NCI-H510A (cell line): Measurements from ENCODE around the gene CD82.

Experiments
- DNase-seq: peaks from one replicate; lab custom pipeline; 2025; lab: John Stamatoyannopoulos, UW

The CD82 gene

DNA sequence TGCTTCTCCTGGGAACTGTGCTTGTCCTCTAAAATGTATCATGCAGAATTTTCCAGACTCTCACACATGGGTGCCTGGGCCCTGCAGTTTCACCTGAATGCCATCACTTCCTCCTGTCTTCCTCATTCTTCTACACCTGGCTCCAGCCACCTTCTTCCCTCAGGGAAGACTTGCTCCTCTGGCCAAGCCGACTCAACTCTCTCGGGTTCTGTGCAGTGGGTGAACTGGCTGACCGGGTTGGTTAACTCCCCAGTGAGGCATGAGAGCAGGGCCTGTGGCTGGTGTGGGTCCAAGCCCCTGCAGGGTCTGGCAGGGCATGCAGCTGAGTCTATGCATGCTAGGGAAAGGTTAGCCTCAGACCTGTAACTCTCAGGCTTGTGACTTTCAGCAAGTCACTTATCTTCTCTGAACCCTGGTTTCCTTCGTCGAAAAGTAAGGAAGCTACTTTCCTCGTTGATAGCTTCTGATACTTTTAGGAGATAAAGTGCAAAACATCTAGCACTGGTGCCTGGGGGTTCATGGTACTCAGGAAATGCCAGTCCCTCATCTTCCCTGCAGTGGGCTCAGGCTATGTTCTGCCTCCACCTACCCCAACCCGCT is 11.9 kb downstream of the CD82 start:
- DNase-seq = no peak

DNA sequence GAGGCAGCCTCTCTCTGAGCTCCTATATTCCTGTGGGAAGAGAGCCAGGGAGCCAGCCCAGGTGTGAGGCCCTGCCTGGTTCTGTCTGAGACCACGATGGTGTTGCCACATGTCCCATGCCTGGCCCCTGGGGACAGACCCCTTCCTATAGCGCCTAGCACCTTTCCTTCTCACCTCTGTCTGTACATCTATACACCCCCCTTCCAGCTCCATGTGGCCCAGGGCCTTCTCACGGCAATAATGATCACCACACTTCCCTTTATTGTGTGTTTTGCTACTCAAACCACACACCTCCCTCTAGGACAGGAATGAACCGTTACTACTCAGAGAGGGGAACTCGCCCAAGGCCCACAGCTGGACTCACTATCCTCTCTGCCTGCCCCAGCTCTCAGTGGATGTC is 12.8 kb downstream of the CD82 start:
- no peak for DNase-seq

DNA sequence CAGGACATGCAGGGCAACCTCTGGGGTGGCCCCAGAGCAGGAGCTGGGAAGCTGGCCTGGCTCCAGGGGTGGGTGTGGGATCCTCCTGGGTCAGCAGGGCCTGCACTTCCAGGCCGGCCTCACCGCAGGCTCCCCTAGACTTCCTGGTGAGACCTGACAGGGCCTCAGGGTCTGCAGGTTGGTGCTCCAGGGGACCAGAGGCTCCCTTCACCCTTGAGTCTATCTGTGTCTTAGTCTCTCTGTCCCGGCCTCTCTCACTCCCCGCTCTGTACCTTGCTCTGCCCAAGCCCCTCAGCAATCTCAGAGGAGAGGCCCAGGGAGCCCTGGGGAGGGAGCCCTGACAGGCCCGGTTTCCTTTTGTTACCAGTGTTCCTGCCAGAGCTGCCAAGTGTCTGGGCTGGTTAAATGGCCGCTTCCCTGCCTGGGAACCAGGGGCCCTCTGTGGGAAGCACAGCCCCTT is 13.9 kb downstream of the CD82 start:
- no peak for DNase-seq

DNA sequence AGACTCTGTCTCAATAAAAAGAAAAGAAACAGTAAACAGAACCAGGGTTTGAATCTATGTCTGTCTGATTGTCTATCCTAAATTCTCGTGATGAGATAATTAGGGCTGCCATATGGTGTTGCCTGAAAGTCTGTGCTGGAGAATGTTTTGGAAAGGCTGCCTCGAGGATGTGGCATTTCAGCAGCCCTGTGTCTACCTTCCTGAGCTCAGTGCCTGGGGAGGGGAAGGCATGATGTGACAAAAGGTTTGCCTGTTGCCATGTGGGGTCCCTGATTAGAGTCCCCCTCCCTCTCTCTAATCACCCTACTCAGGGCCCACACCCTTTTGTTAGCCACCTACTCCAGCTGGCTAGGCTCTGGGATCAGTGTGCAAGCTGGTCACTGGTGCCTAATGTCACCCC is 15.2 kb downstream of the CD82 start:
- DNase-seq = no peak

DNA sequence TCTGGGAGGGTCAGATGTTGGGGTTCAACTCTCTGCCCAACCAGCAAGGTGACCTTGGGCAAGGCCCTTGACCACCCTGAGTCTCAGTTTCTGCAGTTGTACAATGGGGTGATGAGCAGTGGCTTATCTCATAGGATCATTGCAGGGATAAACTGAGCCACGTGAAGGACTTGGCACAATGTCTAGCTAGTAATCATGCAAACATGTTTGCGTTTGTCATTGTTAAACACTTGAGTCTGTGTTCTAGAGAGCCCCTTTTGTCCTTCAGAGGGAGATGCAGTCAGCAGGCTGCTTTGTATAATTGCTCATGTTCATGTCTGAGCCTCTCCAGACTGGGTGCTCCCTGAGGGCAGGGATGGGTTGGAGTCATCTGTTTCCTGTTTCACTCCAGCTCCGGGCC is 15.8 kb downstream of the CD82 start:
- DNase-seq = no peak

DNA sequence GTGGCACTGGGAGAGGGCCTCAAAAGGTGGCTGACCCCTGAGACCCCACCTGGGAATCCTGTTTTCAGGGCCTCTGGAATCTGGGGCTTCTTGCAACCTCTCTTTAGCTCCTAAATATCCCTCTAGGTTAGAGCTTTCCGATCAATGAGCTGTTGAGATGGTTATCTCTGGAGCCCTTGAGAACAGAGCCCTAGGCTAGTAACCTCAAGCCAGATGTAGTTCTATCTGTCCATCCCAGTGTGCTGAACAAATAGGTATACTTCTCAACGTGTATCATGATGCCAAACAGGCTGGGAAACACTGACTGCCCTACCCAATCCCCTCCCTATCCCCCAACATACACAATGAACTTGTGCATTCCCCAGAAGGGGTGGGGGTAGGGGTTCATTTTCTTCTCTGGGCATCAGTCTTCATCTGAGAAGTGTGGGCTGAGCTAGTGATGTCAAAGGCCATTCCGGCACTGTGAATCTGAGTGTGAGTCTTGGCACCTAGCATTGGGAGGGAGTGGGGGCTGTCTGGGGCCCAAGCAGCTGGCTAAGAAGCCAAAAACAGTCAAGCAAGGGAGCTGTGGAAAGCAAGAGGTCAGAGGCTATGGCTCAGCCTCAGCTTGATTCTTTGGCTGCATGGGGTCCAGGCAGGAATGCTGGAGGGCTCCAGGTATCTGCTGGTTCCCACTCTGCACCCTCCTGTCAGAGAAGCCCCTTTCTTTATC is 17.3 kb downstream of the CD82 start:
- no peak for DNase-seq

DNA sequence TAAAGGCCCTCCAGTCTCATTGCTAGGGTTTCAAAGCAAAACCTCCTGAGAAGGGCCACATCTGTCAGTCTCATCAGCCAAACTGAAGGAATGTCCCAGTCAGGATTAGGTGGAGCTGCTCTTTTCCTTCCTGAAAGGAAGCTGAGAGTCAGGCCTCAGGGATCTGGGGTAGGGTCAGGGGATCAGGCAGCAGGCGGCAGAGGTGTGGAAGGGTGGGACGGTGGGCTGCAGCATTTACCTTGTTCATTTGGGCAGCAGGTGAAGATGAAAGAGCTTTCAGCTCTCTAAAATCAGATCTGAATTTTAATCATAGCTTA is 17.8 kb downstream of the CD82 start:
- DNase-seq = no peak

DNA sequence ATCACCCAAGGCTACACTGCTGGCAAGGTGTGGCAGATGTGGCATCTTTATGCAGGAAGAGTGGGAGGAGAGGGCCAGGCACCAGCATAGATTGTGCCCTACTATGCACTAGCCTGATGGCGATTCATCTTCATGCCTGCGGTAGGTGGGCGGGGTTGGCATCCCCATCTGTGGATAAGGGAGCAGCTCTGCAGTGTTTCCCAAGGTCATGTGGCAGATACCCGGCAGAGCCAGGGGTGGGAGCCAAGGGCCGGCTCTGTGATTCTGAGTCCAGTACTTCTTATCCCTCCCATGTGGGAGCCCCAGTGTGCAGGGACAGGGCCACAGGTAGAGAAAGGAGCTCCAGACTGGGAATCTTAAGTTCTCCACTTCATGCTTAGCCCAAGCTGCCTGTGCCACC is 20.0 kb downstream of the CD82 start:
- no peak for DNase-seq

DNA sequence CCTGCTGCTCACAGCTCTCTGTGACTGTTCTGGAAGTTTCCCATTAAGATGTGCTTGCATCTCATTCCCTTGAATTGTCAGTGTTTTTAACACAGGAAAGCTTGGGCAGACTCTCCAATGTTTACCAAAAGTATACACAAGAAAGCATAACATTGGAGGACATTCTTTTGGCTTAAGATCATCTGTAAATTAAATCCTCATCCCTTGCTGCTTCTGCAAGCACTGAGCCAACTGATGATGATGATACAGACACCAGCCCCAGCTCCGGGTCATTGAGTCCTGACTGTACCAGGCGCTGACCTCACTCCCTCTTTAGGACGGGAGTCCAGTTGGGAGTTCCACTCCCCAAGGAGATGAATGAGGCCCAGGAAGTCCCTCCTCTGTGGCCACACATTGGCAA is 23.8 kb downstream of the CD82 start:
- DNase-seq = no peak

DNA sequence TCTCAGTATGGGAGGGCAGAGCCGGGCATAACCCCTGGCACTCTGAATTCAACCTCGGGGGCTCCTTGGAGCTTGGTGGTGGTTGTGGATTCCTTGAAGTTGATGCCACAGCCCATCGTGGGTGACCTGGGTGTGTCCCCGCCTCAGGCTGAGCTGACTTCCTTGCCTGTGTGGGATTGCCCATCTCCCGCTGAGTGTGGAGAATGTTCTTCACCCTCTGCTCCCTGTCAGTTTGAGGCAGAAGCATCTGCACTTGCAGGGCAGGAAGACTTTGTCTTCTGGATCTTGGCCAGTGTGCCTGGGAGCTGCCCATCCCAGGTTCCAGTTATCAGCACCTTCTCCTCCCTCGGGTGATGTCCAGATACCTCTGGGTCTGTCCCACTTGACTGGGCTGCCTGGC is 25.3 kb downstream of the CD82 start:
- no peak for DNase-seq

DNA sequence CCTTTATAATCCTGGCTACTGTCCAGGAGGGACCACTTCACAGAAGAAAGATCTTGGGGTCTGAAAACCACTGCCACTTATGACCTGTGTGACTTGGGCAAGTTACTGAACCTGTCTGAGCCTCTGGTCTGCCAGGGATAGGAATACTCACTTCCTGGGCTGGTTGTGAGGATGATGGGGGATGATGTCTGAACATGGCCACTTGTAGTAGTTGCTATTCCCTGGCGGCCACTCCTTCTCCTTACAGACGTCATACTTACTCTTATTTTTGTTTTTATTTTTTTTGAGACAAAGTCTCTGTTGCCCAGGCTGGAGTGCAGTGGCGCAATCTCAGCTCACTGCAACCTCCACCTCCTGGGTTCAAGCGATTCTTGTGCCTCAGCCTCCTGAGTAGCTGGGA is 26.1 kb downstream of the CD82 start:
- no peak for DNase-seq

DNA sequence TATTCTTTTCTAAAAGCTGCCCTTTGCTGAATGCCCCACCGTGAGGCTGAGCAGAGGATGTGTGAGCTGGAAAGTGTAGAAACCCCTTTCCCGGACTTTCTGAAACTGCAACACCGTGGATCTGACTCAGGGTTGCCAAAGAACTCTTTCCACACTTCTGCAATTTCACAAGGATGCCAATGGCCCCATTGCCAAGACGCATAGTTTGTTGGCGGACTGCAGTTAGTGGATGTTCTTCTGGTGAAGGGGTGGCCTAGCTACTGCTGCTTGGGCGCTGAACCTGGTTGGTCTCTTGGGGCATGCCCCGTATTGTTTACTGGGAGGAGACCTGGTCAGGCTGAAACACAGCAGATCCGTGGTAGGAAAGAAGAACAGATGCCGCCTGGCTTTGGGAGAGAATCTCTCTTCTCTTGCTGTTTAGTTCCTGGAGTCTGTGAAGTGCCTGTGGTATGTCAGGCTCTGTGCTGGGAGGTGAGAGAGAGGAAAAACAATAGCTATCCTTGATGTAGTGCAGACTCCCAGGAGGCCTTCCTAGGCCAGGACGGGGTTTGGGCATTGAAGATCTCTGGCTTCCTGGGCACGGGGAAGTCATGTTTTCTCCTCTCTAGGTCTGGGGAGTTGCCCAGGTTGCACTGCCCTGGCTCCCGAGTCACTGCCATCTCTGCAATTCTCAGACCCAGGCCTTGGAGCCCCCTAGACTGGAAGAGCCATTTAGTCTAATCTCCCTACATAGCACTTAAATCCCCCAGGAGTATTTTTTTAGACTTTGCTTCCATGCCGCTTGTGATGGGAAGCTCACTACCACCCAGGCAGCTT is 26.9 kb downstream of the CD82 start:
- no peak for DNase-seq

DNA sequence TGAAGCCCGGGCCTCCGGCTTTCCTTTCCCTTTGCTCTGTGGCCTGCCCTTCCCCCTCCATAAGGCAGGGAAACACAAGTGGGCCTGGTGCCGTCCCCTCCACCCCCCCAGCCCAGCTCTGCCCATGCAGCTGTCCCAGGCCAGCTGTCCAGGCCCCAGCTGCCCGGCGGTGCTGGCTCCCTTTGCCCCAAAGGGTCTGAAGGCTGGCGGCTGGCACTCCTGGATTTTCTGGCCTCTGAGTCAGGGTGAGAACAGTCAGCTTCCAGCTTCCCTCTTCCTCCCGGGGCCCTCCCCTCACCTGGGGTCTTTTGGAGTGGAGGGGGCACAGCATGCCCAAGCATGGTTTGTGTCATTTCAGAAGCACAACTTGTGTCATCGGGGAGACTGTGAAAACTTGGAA is 27.8 kb downstream of the CD82 start:
- DNase-seq = no peak

DNA sequence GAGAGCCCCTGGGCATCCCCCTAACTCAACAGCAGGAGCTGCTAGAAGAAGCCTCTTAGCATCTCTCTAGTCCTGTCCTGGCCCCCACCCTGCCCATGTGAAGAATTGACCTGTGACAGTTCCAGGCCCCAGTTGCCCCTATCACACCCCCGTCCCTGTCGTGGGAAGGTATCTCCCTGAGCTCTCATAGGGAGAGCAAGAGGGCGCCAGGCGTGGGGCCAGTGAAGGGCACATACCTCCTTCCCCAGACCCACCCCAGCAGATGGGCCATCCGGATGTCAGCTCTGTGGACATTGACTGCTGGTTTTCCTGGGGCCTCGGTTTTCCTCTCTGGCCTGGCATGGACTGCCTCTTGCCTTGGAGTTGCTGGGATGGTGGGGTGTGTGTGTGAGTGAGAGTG is 29.5 kb downstream of the CD82 start:
- no peak for DNase-seq

DNA sequence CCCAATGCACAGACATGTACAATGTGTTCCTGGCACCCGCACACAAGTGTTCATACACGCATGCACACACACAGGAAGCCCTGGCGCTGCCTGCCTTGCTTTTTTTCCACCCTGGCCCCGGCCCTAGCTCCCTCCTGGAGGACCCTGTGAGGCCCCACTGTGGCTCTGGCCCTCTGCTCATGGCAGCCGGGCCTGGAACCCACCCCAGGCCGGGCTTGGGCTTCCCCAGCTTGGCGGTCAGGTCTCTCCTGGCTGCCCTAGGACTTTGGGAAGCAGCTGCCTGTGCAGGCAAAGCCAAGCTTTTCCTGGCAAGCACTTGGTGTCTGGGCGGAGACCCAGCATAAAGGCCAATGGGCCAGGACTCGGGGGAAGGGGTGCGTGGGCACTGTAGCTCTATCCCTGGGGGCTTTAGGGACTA is 30.5 kb downstream of the CD82 start:
- no peak for DNase-seq

DNA sequence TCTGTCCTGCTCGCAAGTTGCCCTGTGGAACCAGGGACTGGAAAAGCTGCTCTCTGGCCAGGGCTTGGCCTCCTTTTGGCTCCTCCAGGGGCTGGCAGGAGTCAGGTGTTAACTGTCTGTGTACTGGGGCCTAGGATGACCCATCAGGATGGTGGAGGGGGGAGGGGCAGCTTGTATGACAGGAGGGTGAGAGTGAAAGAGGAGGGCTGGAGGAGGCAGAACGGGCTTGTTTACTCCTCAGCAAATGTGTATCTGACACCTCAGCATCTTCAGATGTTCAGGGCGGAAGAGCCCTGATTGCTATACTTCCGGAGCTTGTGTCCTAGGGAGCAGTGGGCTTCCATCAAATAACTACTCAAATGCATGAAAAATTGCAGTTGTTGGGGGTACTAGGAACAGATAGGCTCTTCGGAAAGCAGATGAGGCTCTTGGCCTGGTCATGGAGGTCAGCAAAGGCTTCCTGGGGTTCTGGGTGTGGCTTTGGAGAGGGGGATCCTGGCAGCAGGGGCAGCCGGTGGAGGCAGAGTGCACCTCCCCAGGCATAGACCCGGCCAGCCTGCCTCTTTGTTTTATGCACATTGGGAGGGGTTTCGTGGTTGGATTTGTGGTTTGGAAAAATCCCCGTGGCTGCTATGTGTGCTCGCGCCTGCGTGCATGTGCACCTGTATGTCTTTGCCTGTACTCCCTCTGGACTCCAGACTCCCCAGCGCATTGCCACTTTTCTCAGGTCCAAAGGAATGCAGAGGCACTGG is 31.2 kb downstream of the CD82 start:
- no peak for DNase-seq

DNA sequence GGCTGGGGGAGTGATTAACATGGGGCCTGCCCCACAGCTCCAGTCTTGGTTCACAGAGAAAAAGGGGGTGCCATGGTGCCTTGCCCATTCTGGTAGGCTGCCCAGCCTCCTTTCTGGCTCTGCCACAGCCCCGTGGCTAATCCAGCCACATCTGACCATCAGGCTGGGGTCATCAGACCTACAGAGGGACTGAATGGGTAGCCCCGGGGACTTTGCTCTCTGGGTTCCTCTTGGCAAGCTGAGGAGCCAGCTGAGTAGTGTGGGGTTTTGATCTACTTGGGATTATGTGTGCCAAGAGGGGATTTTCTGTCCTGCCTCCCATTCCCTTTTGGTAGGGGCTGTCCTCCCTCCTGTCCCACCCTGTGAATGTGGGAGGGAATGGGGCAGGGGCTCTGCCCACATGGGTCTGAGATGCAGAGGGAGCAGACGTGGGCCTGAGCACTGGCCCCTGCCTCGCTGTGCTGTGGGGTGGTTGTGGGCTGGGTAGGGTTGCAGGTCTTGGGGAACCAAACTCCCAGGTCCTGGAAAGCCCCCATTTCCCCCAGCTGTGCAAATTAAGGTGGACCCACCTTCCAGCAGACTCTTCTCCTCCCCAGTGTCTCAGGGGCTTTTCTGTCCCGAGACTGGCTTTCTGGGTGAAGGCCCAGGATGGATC is 32.0 kb downstream of the CD82 start:
- no peak for DNase-seq

DNA sequence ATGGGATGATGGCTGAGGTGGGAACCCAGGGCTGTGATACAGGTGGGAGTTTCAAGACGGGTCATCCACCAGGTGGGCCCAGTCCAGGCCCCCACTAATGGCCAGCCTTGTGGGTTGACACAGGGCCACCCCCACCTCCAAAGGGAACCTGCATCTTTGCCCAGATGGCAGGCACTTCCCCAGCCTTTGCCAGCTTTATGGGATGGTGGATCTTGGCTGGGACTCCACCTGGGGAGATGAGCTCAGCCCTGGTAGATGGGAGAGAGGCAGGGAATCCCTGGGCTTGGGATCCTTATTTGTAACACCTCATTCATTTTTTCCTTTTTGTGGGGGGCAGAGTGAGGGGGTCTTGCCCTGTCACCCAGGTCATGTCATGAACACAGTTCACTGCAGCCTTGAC is 33.4 kb downstream of the CD82 start:
- no peak for DNase-seq

DNA sequence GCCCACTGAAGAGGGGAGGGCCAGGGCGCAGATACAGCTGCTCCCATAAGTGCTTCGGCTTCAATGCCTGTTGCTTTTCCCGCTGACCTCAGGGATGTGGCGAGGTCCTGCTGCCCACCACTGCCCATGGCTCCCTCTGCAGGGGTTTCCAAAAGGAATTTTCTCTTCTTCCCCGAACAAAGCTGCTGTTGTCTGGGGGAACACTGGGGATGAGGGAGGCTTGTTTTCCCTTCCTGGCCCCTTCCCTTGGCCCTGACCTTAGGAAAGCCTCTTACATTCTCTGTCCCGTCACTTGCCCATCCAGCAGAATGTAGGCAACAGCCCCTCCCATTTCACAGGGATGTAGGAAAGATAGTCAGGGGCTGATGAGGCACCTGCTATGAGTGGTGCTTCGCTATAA is 34.8 kb downstream of the CD82 start:
- DNase-seq = no peak

DNA sequence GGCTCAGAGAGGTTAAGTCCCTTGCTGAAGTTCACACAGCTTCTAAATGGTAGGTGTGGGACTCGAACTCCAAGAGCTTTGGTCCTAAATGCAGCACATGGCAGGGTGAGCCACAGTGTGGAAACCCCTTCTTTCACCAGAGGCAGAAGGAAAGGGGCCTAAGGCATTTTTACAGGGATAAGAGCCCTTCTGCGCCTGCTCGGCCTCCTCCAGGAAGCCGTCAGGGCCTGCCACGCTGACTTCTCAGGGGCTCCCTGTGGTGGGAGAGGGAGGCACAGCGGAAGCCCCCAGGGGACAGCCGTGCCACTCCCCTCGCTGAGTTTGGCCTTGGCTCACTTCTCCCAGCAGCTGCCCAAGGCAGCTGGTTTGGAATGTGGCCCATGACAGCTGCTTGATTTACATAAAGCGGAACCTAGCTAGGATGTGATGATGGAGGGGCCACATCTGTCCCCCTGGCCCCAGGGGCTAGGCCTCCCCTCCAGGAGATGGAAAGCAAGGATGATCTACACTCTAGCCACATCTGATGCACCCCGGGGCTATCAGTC is 35.4 kb downstream of the CD82 start:
- no peak for DNase-seq

DNA sequence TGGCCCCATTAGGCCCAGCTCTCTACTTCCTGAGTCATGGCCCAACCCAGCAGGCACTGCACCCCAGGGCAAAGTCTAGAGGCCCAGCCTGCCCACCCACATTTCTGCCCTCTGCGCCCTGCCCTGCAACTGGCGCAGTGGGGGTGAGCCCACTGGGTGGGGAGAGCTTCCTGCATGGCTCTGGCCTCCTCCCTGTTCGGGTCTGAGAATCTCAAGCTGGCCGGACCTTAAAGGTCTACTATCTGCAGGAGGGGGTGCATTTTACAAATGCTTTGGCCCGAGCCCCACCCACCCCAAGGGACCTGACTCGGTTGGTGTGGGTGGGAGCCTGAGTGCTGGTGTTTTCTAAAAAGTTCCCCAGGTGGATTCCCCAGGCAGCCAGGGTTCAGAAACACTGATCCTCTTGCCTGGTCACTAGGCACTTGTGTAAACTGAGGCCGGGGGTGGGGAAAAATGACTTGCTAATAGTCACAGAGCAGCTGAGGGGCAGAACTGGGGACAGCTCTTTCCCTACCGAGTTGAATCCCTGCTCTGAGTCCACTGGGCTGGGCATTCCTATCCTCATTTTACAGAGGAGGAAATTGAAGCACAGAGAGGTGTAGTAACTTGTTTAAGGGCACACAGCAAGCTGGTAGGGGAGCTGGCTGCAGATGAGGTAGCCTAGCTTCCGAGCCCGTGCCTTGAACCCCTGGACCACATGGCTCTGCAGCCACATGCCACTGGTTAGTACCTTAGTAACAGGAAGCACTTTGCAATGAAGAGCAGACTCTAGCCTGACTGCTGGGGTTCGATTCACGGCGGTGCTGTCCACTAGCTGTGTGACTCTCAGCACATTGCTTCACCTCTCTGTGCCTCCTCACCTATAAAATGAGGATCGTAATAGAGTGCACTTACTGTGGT is 36.3 kb downstream of the CD82 start:
- DNase-seq = no peak
